IMR-90 (cell line): ENCODE results near the gene CDKL1. TPM values are rescaled to one million over a fixed set of nuclear protein-coding genes. Genes with fewer than 3 reads are reported as not detected.

ENCODE experiments used
- ATAC-seq: fragments of 200-7000 bp; cut with Tn5 transposase; 2 replicates; pipeline ENCODE4 v1.9.1; 2020; ENCODE audit warnings: low read depth, mild to moderate bottlenecking, moderate library complexity
- BruUV-seq: library from RNA; stranded (reverse); fragments of 400-500 nt; replicated peaks from 2 replicates; lab custom pipeline; 2021; lab: Mats Ljungman, UMichigan
- CTCF ChIA-PET: fragments of 300-600 bp; formaldehyde crosslinking; extraction: SDS; loops from one replicate; lab custom pipeline; 2021; ENCODE audit warnings: antibody characterized with exemption; lab: Yijun Ruan, JAX
- POLR2A ChIA-PET: fragments of 300-600 bp; sonication (Branson Sonifier 250); formaldehyde crosslinking; loops from one replicate; lab custom pipeline; 2022; ENCODE audit warnings: antibody characterized with exemption; ENCODE audit not compliant: unreplicated experiment; lab: Charles Lee
- DNase-seq: peaks from one replicate; pipeline ENCODE4 v3.0.0; 2013
- H2AFZ ChIP-seq: replicated peaks from 2 replicates; pipeline ENCODE3; 2013; ENCODE audit warnings: low read length, mild to moderate bottlenecking; ENCODE audit not compliant: poor library complexity
- H2AK5ac ChIP-seq: 2 replicates; pipeline ENCODE4 v1.6.1; 2013; ENCODE audit warnings: low read depth, low read length, inconsistent platforms
- H2AK9ac ChIP-seq: replicated peaks from 2 replicates; pipeline ENCODE3; 2013; ENCODE audit warnings: mild to moderate bottlenecking, low read depth, low read length, moderate library complexity; ENCODE audit not compliant: poor library complexity
- H2BK120ac ChIP-seq: 2 replicates; pipeline ENCODE4 v1.6.1; 2013; ENCODE audit warnings: low read depth, low read length, inconsistent platforms
- H2BK15ac ChIP-seq: 3 replicates; pipeline ENCODE4 v1.6.1; 2013; ENCODE audit warnings: low read depth, low read length, inconsistent platforms
- H2BK20ac ChIP-seq: 2 replicates; pipeline ENCODE4 v1.6.1; 2013; ENCODE audit warnings: low read depth, mild to moderate bottlenecking, inconsistent platforms, low read length, moderate library complexity
- H2BK5ac ChIP-seq: 2 replicates; pipeline ENCODE4 v1.6.1; 2013; ENCODE audit warnings: mild to moderate bottlenecking, low read depth, low read length, inconsistent platforms; ENCODE audit not compliant: poor library complexity, severe bottlenecking
- H3K14ac ChIP-seq: replicated peaks from 2 replicates; pipeline ENCODE4 v1.6.1; 2013; ENCODE audit warnings: low read depth, low read length, inconsistent platforms
- H3K18ac ChIP-seq: 2 replicates; pipeline ENCODE4 v1.6.1; 2013; ENCODE audit warnings: low read depth, low read length, control low read depth
- H3K23ac ChIP-seq: 2 replicates; pipeline ENCODE4 v1.6.1; 2013; ENCODE audit warnings: low read depth, low read length, inconsistent platforms
- H3K27ac ChIP-seq: 2 replicates; pipeline ENCODE4 v1.5.1; 2013; ENCODE audit warnings: mild to moderate bottlenecking, control low read depth, low read length; ENCODE audit not compliant: insufficient read depth
- H3K27me3 ChIP-seq: 2 replicates; pipeline ENCODE4 v1.6.1; 2013; ENCODE audit warnings: low read length; ENCODE audit not compliant: control insufficient read depth, insufficient read depth
- H3K36me3 ChIP-seq: 2 replicates; pipeline ENCODE4 v1.6.1; 2013; ENCODE audit warnings: low read length, mixed read lengths; ENCODE audit not compliant: control insufficient read depth, insufficient read depth
- H3K4ac ChIP-seq: 2 replicates; pipeline ENCODE4 v1.6.1; 2013; ENCODE audit warnings: low read depth, low read length, inconsistent platforms
- H3K4me1 ChIP-seq: 2 replicates; pipeline ENCODE4 v1.6.1; 2013; ENCODE audit warnings: low read length, mixed read lengths; ENCODE audit not compliant: control insufficient read depth, insufficient read depth
- H3K4me2 ChIP-seq: 2 replicates; pipeline ENCODE4 v1.6.1; 2013; ENCODE audit warnings: low read depth, mild to moderate bottlenecking, control low read depth, low read length, moderate library complexity
- H3K4me3 ChIP-seq: 2 replicates; pipeline ENCODE4 v1.5.1; 2013; ENCODE audit warnings: low read depth, mild to moderate bottlenecking, control low read depth, low read length, moderate library complexity; ENCODE audit not compliant: insufficient read depth
- H3K56ac ChIP-seq: 2 replicates; pipeline ENCODE4 v1.6.1; 2013; ENCODE audit warnings: low read length, inconsistent platforms; ENCODE audit not compliant: insufficient read depth; ENCODE audit errors: extremely low read depth
- H3K79me1 ChIP-seq, 2 experiments: 2 replicates each; pipeline ENCODE4 v1.6.1; 2013; ENCODE audit warnings: low read length in 2 of 2, inconsistent platforms in 1 of 2, low read depth in 1 of 2
- H3K9ac ChIP-seq: 2 replicates; pipeline ENCODE4 v1.6.1; 2013; ENCODE audit warnings: low read depth, low read length, control low read depth
- H3K9me1 ChIP-seq: 2 replicates; pipeline ENCODE4 v1.6.1; 2013; ENCODE audit warnings: low read length, inconsistent platforms; ENCODE audit not compliant: insufficient read depth
- H3K9me3 ChIP-seq: 2 replicates; pipeline ENCODE4 v1.6.1; 2013; ENCODE audit warnings: low read length; ENCODE audit not compliant: control insufficient read depth, insufficient read depth
- H4K20me1 ChIP-seq: 2 replicates; pipeline ENCODE4 v1.6.1; 2013; ENCODE audit warnings: low read length, inconsistent platforms; ENCODE audit not compliant: insufficient read depth
- H4K5ac ChIP-seq: 2 replicates; pipeline ENCODE4 v1.6.1; 2013; ENCODE audit warnings: mild to moderate bottlenecking, low read depth, low read length, control low read depth
- H4K8ac ChIP-seq, 2 experiments: 2 replicates each; pipeline ENCODE4 v1.6.1; 2013; ENCODE audit warnings: low read depth in 2 of 2, low read length in 2 of 2, control low read depth in 1 of 2, inconsistent platforms in 1 of 2
- H4K91ac ChIP-seq: 2 replicates; pipeline ENCODE4 v1.6.1; 2013; ENCODE audit warnings: low read depth, low read length, inconsistent platforms; ENCODE audit not compliant: insufficient read depth
- BHLHE40 ChIP-seq: fragments of 150-350 bp; IDR thresholded peaks from 2 replicates; pipeline ENCODE4 v1.6.1; 2016; ENCODE audit warnings: mild to moderate bottlenecking, low read depth, low read length
- CEBPB ChIP-seq: IDR thresholded peaks from 2 replicates; pipeline ENCODE4 v1.6.1; 2012; ENCODE audit warnings: low read depth, low read length, improper control_type of control experiment
- FOS ChIP-seq: fragments of 150-350 bp; IDR thresholded peaks from 2 replicates; pipeline ENCODE4 v1.6.1; 2016; ENCODE audit warnings: low read depth, low read length
- MAZ ChIP-seq: IDR thresholded peaks from 2 replicates; pipeline ENCODE4 v1.6.1; 2012; ENCODE audit warnings: low read depth, mild to moderate bottlenecking, low read length, improper control_type of control experiment, moderate library complexity, borderline replicate concordance
- POLR2A ChIP-seq: IDR thresholded peaks from 2 replicates; pipeline ENCODE4 v1.6.1; 2012; ENCODE audit warnings: mild to moderate bottlenecking, low read depth, low read length
- RAD21 ChIP-seq: IDR thresholded peaks from 2 replicates; pipeline ENCODE4 v1.6.1; 2012; ENCODE audit warnings: low read length, improper control_type of control experiment
- RFX5 ChIP-seq: IDR thresholded peaks from 2 replicates; pipeline ENCODE4 v1.8.0; 2012; ENCODE audit warnings: low read depth, mild to moderate bottlenecking, low read length, moderate library complexity
- dilution Hi-C: fragments of 300-500 bp; cut with HindIII; formaldehyde crosslinking; loops from one replicate; pipeline ENCODE4 v1.14.3; 2018; ENCODE audit warnings: low sequenced_read_pairs; ENCODE audit not compliant: unreplicated experiment
- in situ Hi-C: fragments of 300-500 bp; cut with MboI; formaldehyde crosslinking; loops from 3 replicates; pipeline ENCODE4 v1.14.3; 2019; ENCODE audit warnings: low sequenced_read_pairs, inconsistent platforms, mixed read lengths
- intact Hi-C: fragments of 100-400 bp; cut with micrococcal nuclease; formaldehyde crosslinking; loops from 2 replicates; pipeline ENCODE4 v1.10.0; 2022
- polyA plus RNA-seq, 3 experiments: library from polyadenylated mRNA; depleted of rRNA; stranded (reverse); fragments of >200 nt; gene quantifications; 2 replicates each; pipeline ENCODE4 v1.2.3, GENCODE V29; 2012; ENCODE audit warnings: low replicate concordance in 1 of 3
- total RNA-seq: library from RNA; depleted of rRNA; stranded (reverse); fragments of >200 nt; gene quantifications from 2 replicates; pipeline ENCODE4 v1.2.3, GENCODE V29; 2012
- TF ChIP-seq, protein P1 (sequence below): fragments of 150-350 bp; IDR thresholded peaks from 2 replicates; pipeline ENCODE4 v1.6.1; 2016; ENCODE audit warnings: low read depth, mild to moderate bottlenecking, low read length, moderate library complexity, borderline replicate concordance
- TF ChIP-seq, protein P2 (sequence below): conservative IDR thresholded peaks from 2 replicates; pipeline ENCODE4 v1.5.1; 2012; ENCODE audit warnings: mild to moderate bottlenecking, low read depth, low read length, improper control_type of control experiment
- TF ChIP-seq, protein P3 (sequence below): fragments of 150-350 bp; IDR thresholded peaks from 2 replicates; pipeline ENCODE4 v1.6.1; 2017; ENCODE audit warnings: mild to moderate bottlenecking, antibody characterized with exemption, low read length, low read depth

CDKL1 gene
- total and polyA plus RNA-seq, 2 of the 4 experiments (the other 2 are of a cell fraction), result 1.9 to 3.8 TPM

DNA sequence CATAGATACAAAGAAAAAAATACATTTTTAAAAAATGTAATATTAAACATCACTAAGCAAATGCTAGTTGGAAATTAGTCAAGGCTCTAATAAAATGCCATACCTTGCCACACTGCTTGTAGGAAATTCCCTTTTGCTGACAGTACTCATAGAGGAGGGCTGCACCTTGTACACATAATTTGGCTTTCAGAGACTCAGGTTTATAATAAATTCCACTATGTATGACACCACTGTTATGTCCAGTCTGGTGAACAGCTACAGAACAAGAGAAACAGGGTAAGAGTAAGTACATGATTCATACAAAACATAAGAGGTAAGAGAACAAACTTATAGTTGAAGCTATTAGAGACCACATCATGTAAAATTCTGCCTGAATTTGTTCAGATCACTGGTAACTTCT lies 94.8 kb downstream of the CDKL1 start:
- no peak overlapping the region for H3K56ac ChIP-seq
- no peak overlapping the region for H2BK5ac ChIP-seq
- TF ChIP-seq MAZ, result no peak
- TF ChIP-seq, protein P1, sequence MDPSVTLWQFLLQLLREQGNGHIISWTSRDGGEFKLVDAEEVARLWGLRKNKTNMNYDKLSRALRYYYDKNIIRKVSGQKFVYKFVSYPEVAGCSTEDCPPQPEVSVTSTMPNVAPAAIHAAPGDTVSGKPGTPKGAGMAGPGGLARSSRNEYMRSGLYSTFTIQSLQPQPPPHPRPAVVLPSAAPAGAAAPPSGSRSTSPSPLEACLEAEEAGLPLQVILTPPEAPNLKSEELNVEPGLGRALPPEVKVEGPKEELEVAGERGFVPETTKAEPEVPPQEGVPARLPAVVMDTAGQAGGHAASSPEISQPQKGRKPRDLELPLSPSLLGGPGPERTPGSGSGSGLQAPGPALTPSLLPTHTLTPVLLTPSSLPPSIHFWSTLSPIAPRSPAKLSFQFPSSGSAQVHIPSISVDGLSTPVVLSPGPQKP, result no peak
- TF ChIP-seq, protein P2, sequence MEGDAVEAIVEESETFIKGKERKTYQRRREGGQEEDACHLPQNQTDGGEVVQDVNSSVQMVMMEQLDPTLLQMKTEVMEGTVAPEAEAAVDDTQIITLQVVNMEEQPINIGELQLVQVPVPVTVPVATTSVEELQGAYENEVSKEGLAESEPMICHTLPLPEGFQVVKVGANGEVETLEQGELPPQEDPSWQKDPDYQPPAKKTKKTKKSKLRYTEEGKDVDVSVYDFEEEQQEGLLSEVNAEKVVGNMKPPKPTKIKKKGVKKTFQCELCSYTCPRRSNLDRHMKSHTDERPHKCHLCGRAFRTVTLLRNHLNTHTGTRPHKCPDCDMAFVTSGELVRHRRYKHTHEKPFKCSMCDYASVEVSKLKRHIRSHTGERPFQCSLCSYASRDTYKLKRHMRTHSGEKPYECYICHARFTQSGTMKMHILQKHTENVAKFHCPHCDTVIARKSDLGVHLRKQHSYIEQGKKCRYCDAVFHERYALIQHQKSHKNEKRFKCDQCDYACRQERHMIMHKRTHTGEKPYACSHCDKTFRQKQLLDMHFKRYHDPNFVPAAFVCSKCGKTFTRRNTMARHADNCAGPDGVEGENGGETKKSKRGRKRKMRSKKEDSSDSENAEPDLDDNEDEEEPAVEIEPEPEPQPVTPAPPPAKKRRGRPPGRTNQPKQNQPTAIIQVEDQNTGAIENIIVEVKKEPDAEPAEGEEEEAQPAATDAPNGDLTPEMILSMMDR, result no peak
- TF ChIP-seq, protein P3, sequence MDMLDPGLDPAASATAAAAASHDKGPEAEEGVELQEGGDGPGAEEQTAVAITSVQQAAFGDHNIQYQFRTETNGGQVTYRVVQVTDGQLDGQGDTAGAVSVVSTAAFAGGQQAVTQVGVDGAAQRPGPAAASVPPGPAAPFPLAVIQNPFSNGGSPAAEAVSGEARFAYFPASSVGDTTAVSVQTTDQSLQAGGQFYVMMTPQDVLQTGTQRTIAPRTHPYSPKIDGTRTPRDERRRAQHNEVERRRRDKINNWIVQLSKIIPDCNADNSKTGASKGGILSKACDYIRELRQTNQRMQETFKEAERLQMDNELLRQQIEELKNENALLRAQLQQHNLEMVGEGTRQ, result no peak
- no peak for TF ChIP-seq FOS
- no peak for TF ChIP-seq POLR2A
- no peak for TF ChIP-seq CEBPB
- TF ChIP-seq RAD21, result no peak
- TF ChIP-seq BHLHE40, result no peak
- no peak for TF ChIP-seq RFX5
- no peak overlapping the region for H2AK9ac ChIP-seq
- POLR2A ChIA-PET, result no interaction called here
- H4K91ac ChIP-seq, result no peak overlapping the region
- no peak overlapping the region for H3K14ac ChIP-seq
- no peak overlapping the region for H3K4me3 ChIP-seq
- CTCF ChIA-PET, result no interaction called here
- H2BK15ac ChIP-seq, result no peak overlapping the region
- ATAC-seq, result no peak
- intact Hi-C loops, result no loop called here
- in situ Hi-C loops, result no loop called here
- no peak overlapping the region for H2AFZ ChIP-seq
- H2BK20ac ChIP-seq, result no peak overlapping the region
- no peak overlapping the region for H4K5ac ChIP-seq
- H3K27ac ChIP-seq, result no peak overlapping the region
- no peaks in the 10 kb centered on the region for H3K4me1 ChIP-seq
- dilution Hi-C loops, result no loop called here
- no TSS peak for BruUV-seq
- H3K36me3 ChIP-seq, result no peaks in the 10 kb centered on the region
- H4K8ac ChIP-seq, result no peak overlapping the region
- no peak overlapping the region for H3K23ac ChIP-seq
- no peak overlapping the region for H3K4me2 ChIP-seq
- H3K4ac ChIP-seq, result no peak overlapping the region
- 0 out of 2 replicates have a peak, but pooled peaks cover 2% of the 10 kb centered on the region for H3K9me1 ChIP-seq
- no peaks in the 10 kb centered on the region for H3K9me3 ChIP-seq
- no peaks in the 10 kb centered on the region; a peak in 1 of 4 replicates for H3K79me1 ChIP-seq
- no peak overlapping the region for H3K9ac ChIP-seq
- H3K18ac ChIP-seq, result no peak overlapping the region
- no peaks in the 10 kb centered on the region for H4K20me1 ChIP-seq
- no peak overlapping the region for H2AK5ac ChIP-seq
- DNase-seq, result no peak
- H2BK120ac ChIP-seq, result no peak overlapping the region
- H3K27me3 ChIP-seq, result no peaks in the 10 kb centered on the region
